ENCODE measurements around the gene CCNB2. TPM values are rescaled to one million over a fixed set of nuclear protein-coding genes. Genes with fewer than 3 reads are reported as not detected.
A peak's percentile ranks its signal among the peaks of the same experiment; 100 is the strongest.

The CCNB2 gene
- total and polyA plus RNA-seq, 2 donors (not counting 1 experiment from before 2014, with no cell fraction given) = 0.67 to 1.0 TPM

DNA sequence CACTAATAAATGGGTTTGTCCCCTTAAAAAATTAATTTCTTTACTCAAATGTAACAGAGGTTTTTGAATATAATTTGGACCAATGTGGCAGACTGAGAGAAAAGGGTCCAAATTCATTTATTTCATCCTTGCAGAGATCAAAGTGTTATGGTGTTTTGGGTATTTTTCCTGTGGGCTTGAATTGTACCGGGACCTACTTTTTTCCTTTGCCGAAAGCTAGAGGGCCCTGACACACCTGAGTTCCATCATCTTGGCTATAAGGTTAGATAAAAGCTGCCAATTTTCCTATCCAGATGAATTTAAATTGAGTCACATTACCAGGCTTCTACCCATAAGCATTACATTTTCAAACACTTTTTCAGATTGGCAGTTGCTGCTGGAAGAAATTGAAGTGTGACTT, 908 bp downstream of the CCNB2 start:
- no peak overlapping the region for H3K4me3 ChIP-seq (ENCODE audit: control extremely low read depth in 1 of 5, extremely low read depth in 1 of 5, insufficient read depth in 1 of 5, low read depth in 2 of 5, low read length in 4 of 5)
- no peak for TF ChIP-seq EZH2 (IDR thresholded peaks at IDR 0.05; ENCODE audit: borderline replicate concordance, insufficient read depth, low read depth, low read length, poor library complexity, severe bottlenecking)
- TF ChIP-seq, protein P1, sequence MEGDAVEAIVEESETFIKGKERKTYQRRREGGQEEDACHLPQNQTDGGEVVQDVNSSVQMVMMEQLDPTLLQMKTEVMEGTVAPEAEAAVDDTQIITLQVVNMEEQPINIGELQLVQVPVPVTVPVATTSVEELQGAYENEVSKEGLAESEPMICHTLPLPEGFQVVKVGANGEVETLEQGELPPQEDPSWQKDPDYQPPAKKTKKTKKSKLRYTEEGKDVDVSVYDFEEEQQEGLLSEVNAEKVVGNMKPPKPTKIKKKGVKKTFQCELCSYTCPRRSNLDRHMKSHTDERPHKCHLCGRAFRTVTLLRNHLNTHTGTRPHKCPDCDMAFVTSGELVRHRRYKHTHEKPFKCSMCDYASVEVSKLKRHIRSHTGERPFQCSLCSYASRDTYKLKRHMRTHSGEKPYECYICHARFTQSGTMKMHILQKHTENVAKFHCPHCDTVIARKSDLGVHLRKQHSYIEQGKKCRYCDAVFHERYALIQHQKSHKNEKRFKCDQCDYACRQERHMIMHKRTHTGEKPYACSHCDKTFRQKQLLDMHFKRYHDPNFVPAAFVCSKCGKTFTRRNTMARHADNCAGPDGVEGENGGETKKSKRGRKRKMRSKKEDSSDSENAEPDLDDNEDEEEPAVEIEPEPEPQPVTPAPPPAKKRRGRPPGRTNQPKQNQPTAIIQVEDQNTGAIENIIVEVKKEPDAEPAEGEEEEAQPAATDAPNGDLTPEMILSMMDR (IDR thresholded peaks at IDR 0.05) = no peak
- no peak overlapping the region for H3K27ac ChIP-seq (ENCODE audit: low read length in 2 of 2)
- H3K4me2 ChIP-seq (replicated peaks; ENCODE audit: low read depth, low read length, poor library complexity, severe bottlenecking) = peak overlapping the region; percentile 89
- no peaks in the 10 kb centered on the region for H3K27me3 ChIP-seq (replicated peaks in 1 of 4; ENCODE audit: control extremely low read depth in 1 of 4, control insufficient read depth in 3 of 4, insufficient read depth in 4 of 4, low read length in 3 of 4)
- CTCF ChIA-PET = no interaction called here
- no peak overlapping the region for H3K27ac Mint-ChIP-seq
- peak overlapping the region; percentile 78 for H3K9ac ChIP-seq (ENCODE audit: low read length)
- no CpG with 5 or more reads among the region's 2 CpGs for WGBS (ENCODE audit: insufficient coverage)
- H3K27me3 Mint-ChIP-seq = no peaks in the 10 kb centered on the region
- no peaks in the 10 kb centered on the region for H4K20me1 ChIP-seq (ENCODE audit: control insufficient read depth, insufficient read depth, low read length, poor library complexity, severe bottlenecking)
- POLR2A ChIA-PET = no interaction called here
- DNase-seq = no peak
- ATAC-seq (ENCODE audit: low read depth) = no peak
- peaks cover 14% of the 10 kb centered on the region for H3K4me1 Mint-ChIP-seq
- no peaks in the 10 kb centered on the region for H3K9me3 ChIP-seq (ENCODE audit: control extremely low read depth in 1 of 3, control insufficient read depth in 2 of 3, insufficient read depth in 1 of 3, low read length in 2 of 3)
- no peaks in the 10 kb centered on the region for H3K79me2 ChIP-seq (ENCODE audit: control insufficient read depth, insufficient read depth, low read length)
- H3K36me3 ChIP-seq (replicated peaks in 1 of 2; ENCODE audit: control extremely low read depth in 1 of 2, control insufficient read depth in 1 of 2, extremely low read depth in 1 of 2, insufficient read depth in 2 of 2, low read length in 1 of 2) = no peaks in the 10 kb centered on the region
- H2AFZ ChIP-seq (ENCODE audit: insufficient read depth, low read depth, low read length, poor library complexity, severe bottlenecking) = peak overlapping the region; percentile 87
- H3K9me3 Mint-ChIP-seq (ENCODE audit: insufficient read depth) = no peaks in the 10 kb centered on the region
- H3K4me1 ChIP-seq (ENCODE audit: control insufficient read depth in 2 of 2, insufficient read depth in 2 of 2, low read length in 2 of 2) = peaks cover 9 to 13% of the 10 kb centered on the region in 2 donors
- H3K4me3 Mint-ChIP-seq = peak overlapping the region; percentile 91
- intact Hi-C loops (cut with micrococcal nuclease) = loop anchor here (1.0 to 10.0 kb wide), 4 partner anchors 121 to 331 kb away; partner anchors contain the start of genes MINDY2, RNF111 and SLTM

DNA sequence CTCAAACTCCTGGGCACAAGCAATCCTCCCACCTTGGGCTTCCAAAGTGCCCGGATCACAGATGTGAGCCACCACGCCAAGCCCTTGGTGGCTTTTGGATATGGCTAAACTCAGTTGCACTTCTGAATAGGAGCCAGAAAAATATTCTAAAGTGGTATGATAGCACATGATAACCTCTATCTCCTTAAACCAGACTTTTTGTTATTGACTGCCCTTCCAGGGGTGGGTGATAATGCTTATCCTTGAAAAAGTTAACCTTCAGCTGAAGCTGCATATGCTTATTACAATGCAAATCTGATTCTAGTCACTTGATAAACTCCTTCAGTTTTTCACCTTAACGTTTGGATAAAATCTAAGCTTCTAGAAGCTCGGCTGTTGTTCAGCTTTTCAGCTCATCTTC, 6.3 kb downstream of the CCNB2 start:
- no peaks in the 10 kb centered on the region for H3K9me3 ChIP-seq (ENCODE audit: control extremely low read depth in 1 of 3, control insufficient read depth in 2 of 3, insufficient read depth in 1 of 3, low read length in 2 of 3)
- no peaks in the 10 kb centered on the region for H3K79me2 ChIP-seq (ENCODE audit: control insufficient read depth, insufficient read depth, low read length)
- CTCF ChIA-PET = interaction anchor here (1.2 to 1.4 kb wide), 3 partner anchors 9 to 155 kb away, joined by 3 read pairs; no protein-coding TSS in a partner anchor
- no peak overlapping the region for H3K27ac ChIP-seq (ENCODE audit: low read length in 2 of 2)
- no peak overlapping the region for H2AFZ ChIP-seq (ENCODE audit: insufficient read depth, low read depth, low read length, poor library complexity, severe bottlenecking)
- H3K4me3 ChIP-seq (ENCODE audit: control extremely low read depth in 1 of 5, extremely low read depth in 1 of 5, insufficient read depth in 1 of 5, low read depth in 2 of 5, low read length in 4 of 5) = no peak overlapping the region
- Mint-ChIP-seq H3K4me3 (no peak overlapping the region), H3K4me1 (no peaks in the 10 kb centered on the region), H3K27ac (no peak overlapping the region), H3K27me3 (no peaks in the 10 kb centered on the region), H3K9me3 (ENCODE audit: insufficient read depth) (no peaks in the 10 kb centered on the region)
- no peak for DNase-seq
- no peaks in the 10 kb centered on the region for H3K27me3 ChIP-seq (replicated peaks in 1 of 4; ENCODE audit: control extremely low read depth in 1 of 4, control insufficient read depth in 3 of 4, insufficient read depth in 4 of 4, low read length in 3 of 4)
- TF ChIP-seq, protein P1 (IDR thresholded peaks at IDR 0.05) = no peak
- TF ChIP-seq EZH2 (IDR thresholded peaks at IDR 0.05; ENCODE audit: borderline replicate concordance, insufficient read depth, low read depth, low read length, poor library complexity, severe bottlenecking) = no peak
- intact Hi-C loops (cut with micrococcal nuclease) = no loop called here
- POLR2A ChIA-PET = no interaction called here
- no peak for ATAC-seq (ENCODE audit: low read depth)
- no peak overlapping the region for H3K4me2 ChIP-seq (replicated peaks; ENCODE audit: low read depth, low read length, poor library complexity, severe bottlenecking)
- no peaks in the 10 kb centered on the region for H4K20me1 ChIP-seq (ENCODE audit: control insufficient read depth, insufficient read depth, low read length, poor library complexity, severe bottlenecking)
- no peaks in the 10 kb centered on the region for H3K4me1 ChIP-seq (ENCODE audit: control insufficient read depth in 2 of 2, insufficient read depth in 2 of 2, low read length in 2 of 2)
- no peaks in the 10 kb centered on the region for H3K36me3 ChIP-seq (replicated peaks in 1 of 2; ENCODE audit: control extremely low read depth in 1 of 2, control insufficient read depth in 1 of 2, extremely low read depth in 1 of 2, insufficient read depth in 2 of 2, low read length in 1 of 2)
- H3K9ac ChIP-seq (ENCODE audit: low read length) = no peak overlapping the region
- 92% methylated on average over 2 of the region's 4 CpGs for WGBS (ENCODE audit: insufficient coverage)

All from B cell (primary cell).